HepG2 (cell line): ENCODE measurements around the gene DSCAML1. TPM values are rescaled to one million over a fixed set of nuclear protein-coding genes. Genes with fewer than 3 reads are reported as not detected.

ENCODE experiments used
- BATF2 ChIP-seq: sonication (generic); formaldehyde crosslinking; IDR thresholded peaks from 2 replicates; pipeline ENCODE4 v1.8.0; 2022; ENCODE audit warnings: mild to moderate bottlenecking, missing genetic modification reagents, moderate library complexity
- CC2D1A ChIP-seq: sonication (generic); formaldehyde crosslinking; IDR thresholded peaks from 2 replicates; pipeline ENCODE4 v1.8.1; 2023; ENCODE audit warnings: mild to moderate bottlenecking, missing genetic modification reagents
- FOSL1 ChIP-seq: sonication (generic); formaldehyde crosslinking; IDR thresholded peaks from 2 replicates; pipeline ENCODE4 v1.9.0; 2021; ENCODE audit warnings: missing genetic modification reagents, borderline replicate concordance
- FOXO4 ChIP-seq: sonication (generic); formaldehyde crosslinking; conservative IDR thresholded peaks from 2 replicates; pipeline ENCODE4 v1.8.1; 2023; ENCODE audit warnings: missing genetic modification reagents
- LCORL ChIP-seq, 2 experiments: fragments of 450-650 bp in 1 of 2; sonication (generic) in 1 of 2; formaldehyde crosslinking in 1 of 2; IDR thresholded peaks; 2 replicates each; pipeline versions ENCODE4 v1.5.0 to v1.6.1; 2017 to 2020; ENCODE audit warnings: antibody characterized with exemption in 1 of 2, missing genetic modification reagents in 1 of 2
- PHF20 ChIP-seq: sonication (generic); formaldehyde crosslinking; IDR thresholded peaks from 2 replicates; pipeline ENCODE4 v1.5.0; 2020; ENCODE audit warnings: mild to moderate bottlenecking, missing genetic modification reagents
- RBM39 ChIP-seq: fragments of 200-400 bp; formaldehyde crosslinking; IDR thresholded peaks from one replicate; pipeline ENCODE4 v1.6.1; 2018; ENCODE audit warnings: antibody characterized with exemption, mild to moderate bottlenecking, low read depth, low read length; ENCODE audit not compliant: poor library complexity, severe bottlenecking
- STAT6 ChIP-seq: sonication (generic); formaldehyde crosslinking; IDR thresholded peaks from 2 replicates; pipeline ENCODE4 v1.4.0; 2020; ENCODE audit warnings: missing genetic modification reagents, mild to moderate bottlenecking, borderline replicate concordance
- ZBTB8A ChIP-seq: sonication (generic); formaldehyde crosslinking; IDR thresholded peaks from 2 replicates; pipeline ENCODE4 v1.4.0; 2020; ENCODE audit warnings: mild to moderate bottlenecking, low read depth, missing genetic modification reagents, borderline replicate concordance
- polyA plus RNA-seq, 8 experiments: library from polyadenylated mRNA; depleted of rRNA in 3 of 8; stranded (reverse) in 7 of 8; unstranded in 1 of 8; fragments of >200 nt; fragmentation: Illumina TruSeq in 4 of 8; extraction: Trizol in 4 of 8; gene quantifications; 2 replicates each; pipeline versions ENCODE4 v1.2.1 to v1.2.3, GENCODE V29; 2011 to 2016; ENCODE audit warnings: low read depth in 4 of 8, missing spikeins in 1 of 8, mixed read lengths in 1 of 8; ENCODE audit not compliant: insufficient read depth in 1 of 8
- total RNA-seq, 5 experiments: library from RNA; depleted of rRNA; stranded (reverse); fragments of >200 nt; fragmentation: Illumina TruSeq; extraction: Trizol; gene quantifications; 2 replicates each; pipeline ENCODE4 v1.2.3, GENCODE V29; 2016; ENCODE audit warnings: low read depth in 1 of 5

Gene DSCAML1
- total and polyA plus RNA-seq, 2 of the 13 experiments (the other 11 are each of a cell fraction or from before 2014, with no cell fraction given), result 0.29 to 0.40 TPM

GRCh38 chr11:117816151-117816741 lies 19.2 kb upstream of the DSCAML1 start (continued):
- no peak for TF ChIP-seq PHF20 (CRISPR knock-in tag)
- no peak for TF ChIP-seq BATF2 (CRISPR knock-in tag)
- TF ChIP-seq FOXO4 (CRISPR knock-in tag), result no peak
- TF ChIP-seq CC2D1A (CRISPR knock-in tag), result no peak
- TF ChIP-seq LCORL (IDR thresholded peaks at IDR 0.05), result no peak
- peak; percentile 47; the same call in 1 of the 2 replicates for TF ChIP-seq LCORL (CRISPR knock-in tag; IDR thresholded peaks at IDR 0.05)
- TF ChIP-seq STAT6 (CRISPR knock-in tag), result no peak
- no peak for TF ChIP-seq RBM39
- TF ChIP-seq ZBTB8A (CRISPR knock-in tag), result no peak
- no peak for TF ChIP-seq FOSL1 (CRISPR knock-in tag)
